Body of pancreas (tissue), 4 donors: ENCODE measurements around the gene E2F2. TPM values are rescaled to one million over a fixed set of nuclear protein-coding genes. Genes with fewer than 3 reads are reported as not detected.

Source experiments
- ATAC-seq: fragments of 150-250 bp; one replicate; pipeline ENCODE4 v1.9.1; 2016
- DNase-seq, 4 donors: peaks; one replicate each; pipeline ENCODE4 v3.0.0-alpha.2; 2019
- H3K27ac ChIP-seq, 4 donors: fragments of 200-600 bp; sonication (generic); 1 replicate in 3 of 4; 2 replicates in 1 of 4; pipeline versions ENCODE4 v1.5.1 to v1.6.1; 2016 to 2019; ENCODE audit warnings: mild to moderate bottlenecking in 1 of 4, mixed read lengths in 1 of 4, moderate library complexity in 1 of 4
- H3K27me3 ChIP-seq, 2 donors: fragments of 200-600 bp; sonication (generic); one replicate each; pipeline ENCODE4 v1.6.0; 2016; ENCODE audit warnings: mild to moderate bottlenecking in 1 of 2
- H3K36me3 ChIP-seq, 2 donors: fragments of 200-600 bp; sonication (generic); replicated peaks in 1 of 2; 2 replicates each; pipeline ENCODE4 v1.5.1; 2016; ENCODE audit warnings: low read depth in 2 of 2; ENCODE audit not compliant: insufficient read depth in 1 of 2
- H3K4me1 ChIP-seq: fragments of 200-600 bp; sonication (generic); one replicate; pipeline ENCODE4 v1.6.0; 2016
- H3K4me3 ChIP-seq, 2 donors: fragments of 200-600 bp; sonication (generic); 1 replicate in 1 of 2; 2 replicates in 1 of 2; pipeline ENCODE4 v1.5.1; 2016 to 2019
- H3K9me3 ChIP-seq, 3 donors: fragments of 200-600 bp; sonication (generic); 1 replicate in 2 of 3; 2 replicates in 1 of 3; pipeline ENCODE4 v1.5.1; 2016
- CTCF ChIP-seq, 7 experiments: fragments of 450-650 bp in 4 of 7; fragments of 200-600 bp in 3 of 7; sonication (generic) in 3 of 7; IDR thresholded peaks; one replicate each; pipeline ENCODE4 v1.5.1; 2016 to 2019; ENCODE audit warnings: antibody characterized with exemption in 7 of 7
- POLR2A ChIP-seq, 3 donors: fragments of 450-650 bp; IDR thresholded peaks; one replicate each; pipeline ENCODE4 v1.6.1; 2016; ENCODE audit warnings: antibody characterized with exemption in 3 of 3, mild to moderate bottlenecking in 2 of 3
- WGBS, 2 donors: methylation state at CpG; one replicate each; pipeline ENCODE4 v1.1.5; 2017; 5-methylcytosine and 5-hydroxymethylcytosine counted together
- intact Hi-C: fragments of 100-400 bp; cut with DNase I; formaldehyde crosslinking; loops from one replicate; pipeline ENCODE4 v1.15.1; 2023
- total RNA-seq, 2 donors: library from RNA; depleted of rRNA; stranded (reverse); fragments of >200 nt; gene quantifications; one replicate each; pipeline ENCODE4 v1.1.0, GENCODE V29; 2016

Gene E2F2
- total RNA-seq, 2 donors from 2014 or later = under 0.01 TPM; not detected in 1

GRCh38 chr1:23556635-23557470 lies 25.8 kb upstream of the E2F2 start:
- Histone ChIP-seq H3K36me3 (no peaks in the 10 kb centered on the region), H3K4me1 (peaks cover 69% of the 10 kb centered on the region), H3K4me3 (no peak overlapping the region), H3K9me3 (no peaks in the 10 kb centered on the region), H3K27ac (peak overlapping the region; percentile 90 to 94 (median 92)), H3K27me3 (no peaks in the 10 kb centered on the region)
- intact Hi-C loops = no loop called here
- DNase-seq = peak; percentile 46 to 72 (median 64)
- peak; percentile 26 for ATAC-seq
- WGBS, 2 donors = 71 to 79% methylated on average over 4 of the region's 4 CpGs
- TF ChIP-seq POLR2A (IDR thresholded peaks at IDR 0.05) = peak; percentile 24 to 68 (median 45)
- peak in 2 of 7 experiments; percentile 4 to 8 for TF ChIP-seq CTCF (IDR thresholded peaks at IDR 0.05)

GRCh38 chr1:23555986-23556634 lies 25.1 kb upstream of the E2F2 start:
- no peaks in the 10 kb centered on the region for H3K36me3 ChIP-seq
- 39 to 47% methylated on average over 9 of the region's 9 CpGs for WGBS, 2 donors
- DNase-seq (peak; percentile 51 to 68 (median 58)), ATAC-seq (peak; percentile 1)
- H3K9me3 ChIP-seq = no peaks in the 10 kb centered on the region
- intact Hi-C loops = no loop called here
- H3K27me3 ChIP-seq = no peaks in the 10 kb centered on the region
- H3K27ac ChIP-seq = peak overlapping the region; percentile 90 to 94 (median 92)
- TF ChIP-seq CTCF (IDR thresholded peaks at IDR 0.05) (no peak), POLR2A (IDR thresholded peaks at IDR 0.05) (peak in 1 of 3 donors; percentile 78)
- no peak overlapping the region for H3K4me3 ChIP-seq
- H3K4me1 ChIP-seq = peaks cover 62% of the 10 kb centered on the region

- Histone ChIP-seq H3K27ac (peak overlapping the region; percentile 90 to 94 (median 92)), H3K36me3 (no peaks in the 10 kb centered on the region), H3K27me3 (no peaks in the 10 kb centered on the region), H3K9me3 (no peaks in the 10 kb centered on the region), H3K4me3 (peak overlapping the region in 1 of 2 donors; percentile 23), H3K4me1 (peaks cover 55% of the 10 kb centered on the region)
- intact Hi-C loops = no loop called here
- TF ChIP-seq POLR2A (IDR thresholded peaks at IDR 0.05) (no peak), CTCF (IDR thresholded peaks at IDR 0.05) (no peak)
- ATAC-seq = no peak
- DNase-seq = peak in 3 of 4 donors; percentile 28 to 39 (median 35)
- WGBS, 2 donors = 38 to 46% methylated on average over 15 of the region's 15 CpGs
These were observed 24.4 kb upstream of the E2F2 start for GRCh38 chr1:23555270-23555985.

GRCh38 chr1:23554481-23555269 lies 23.6 kb upstream of the E2F2 start:
- H3K27ac ChIP-seq = peak overlapping the region; percentile 90 to 94 (median 92)
- 1 to 3% methylated on average over 24 to 60 of the region's 81 CpGs for WGBS, 2 donors
- peaks cover 47% of the 10 kb centered on the region for H3K4me1 ChIP-seq
- H3K36me3 ChIP-seq = no peaks in the 10 kb centered on the region
- DNase-seq (peak; percentile 87 to 90 (median 88)), ATAC-seq (peak; percentile 62)
- no peaks in the 10 kb centered on the region for H3K9me3 ChIP-seq
- peak; percentile 85 to 93 (median 91) for TF ChIP-seq POLR2A (IDR thresholded peaks at IDR 0.05)
- peak in 5 of 7 experiments; percentile 20 to 39 (median 27) for TF ChIP-seq CTCF (IDR thresholded peaks at IDR 0.05)
- H3K4me3 ChIP-seq = peak overlapping the region in 1 of 2 donors; percentile 38
- H3K27me3 ChIP-seq = no peaks in the 10 kb centered on the region
- intact Hi-C loops = no loop called here
